H1 (cell line): Measurements from ENCODE around the gene BTBD1. TPM values are rescaled to one million over a fixed set of nuclear protein-coding genes. Genes with fewer than 3 reads are reported as not detected.

Experiments used
- CTCF ChIA-PET: fragments of 300-600 bp; sonication (Branson Sonifier 250); formaldehyde crosslinking; loops from one replicate; lab custom pipeline; 2021; ENCODE audit not compliant: partially characterized antibody; lab: Charles Lee
- POLR2A ChIA-PET: fragments of 300-600 bp; sonication (Branson Sonifier 250); formaldehyde crosslinking; loops from one replicate; lab custom pipeline; 2021; ENCODE audit warnings: inconsistent platforms; ENCODE audit not compliant: partially characterized antibody; lab: Charles Lee
- DNase-seq, 2 experiments: peaks; one replicate each; pipeline versions ENCODE4 v3.0.0 to v3.0.0-alpha.2; 2010 to 2022; ENCODE audit warnings: low spot score in 2 of 2, low read depth in 1 of 2, mixed read lengths in 1 of 2
- FAIRE-seq: peaks from 2 replicates; lab custom pipeline; 2011; peaks lifted over from hg19 to GRCh38; lab: Jason Lieb, UNC
- H2AFZ ChIP-seq: 2 replicates; pipeline ENCODE4 v1.8.1; 2012; ENCODE audit warnings: low read length, inconsistent platforms
- H2AK5ac ChIP-seq: 2 replicates; pipeline ENCODE4 v1.6.1; 2013; ENCODE audit warnings: low read depth, low read length
- H2BK120ac ChIP-seq: replicated peaks from 2 replicates; pipeline ENCODE3; 2013; ENCODE audit warnings: low read depth, low read length, inconsistent platforms
- H2BK12ac ChIP-seq: 2 replicates; pipeline ENCODE4 v1.6.1; 2013; ENCODE audit warnings: low read depth, low read length
- H2BK15ac ChIP-seq: 2 replicates; pipeline ENCODE4 v1.6.1; 2013; ENCODE audit warnings: low read length
- H2BK20ac ChIP-seq: 2 replicates; pipeline ENCODE4 v1.6.1; 2013; ENCODE audit warnings: low read length
- H2BK5ac ChIP-seq: 2 replicates; pipeline ENCODE4 v1.6.1; 2013; ENCODE audit warnings: low read depth, low read length
- H3K14ac ChIP-seq: 2 replicates; pipeline ENCODE4 v1.6.1; 2013; ENCODE audit warnings: inconsistent platforms; ENCODE audit not compliant: insufficient read length
- H3K18ac ChIP-seq: 2 replicates; pipeline ENCODE4 v1.6.1; 2013; ENCODE audit warnings: low read length; ENCODE audit errors: extremely low read depth
- H3K23ac ChIP-seq: 2 replicates; pipeline ENCODE4 v1.6.1; 2013; ENCODE audit warnings: inconsistent platforms; ENCODE audit not compliant: insufficient read length
- H3K23me2 ChIP-seq: 2 replicates; pipeline ENCODE4 v1.6.1; 2013; ENCODE audit warnings: low read depth, low read length
- H3K27ac ChIP-seq: 2 replicates; pipeline ENCODE4 v1.6.1; 2011; ENCODE audit warnings: low read depth, low read length, inconsistent platforms
- H3K27me3 ChIP-seq, 4 experiments: replicated peaks in 1 of 4; 1 replicate in 1 of 4; 2 replicates in 3 of 4; pipeline versions ENCODE4 v1.6.1 to v1.8.1; 2011 to 2013; ENCODE audit warnings: low read length in 3 of 4, mild to moderate bottlenecking in 3 of 4, inconsistent platforms in 2 of 4, mixed read lengths in 2 of 4, moderate library complexity in 1 of 4; ENCODE audit not compliant: control insufficient read depth in 3 of 4, insufficient read depth in 3 of 4; ENCODE audit errors: extremely low read depth in 1 of 4
- H3K36me3 ChIP-seq, 4 experiments: 2 replicates each; pipeline versions ENCODE4 v1.6.1 to v1.8.1; 2011 to 2013; ENCODE audit warnings: mild to moderate bottlenecking in 4 of 4, low read length in 3 of 4, moderate library complexity in 2 of 4, control low read depth in 1 of 4, inconsistent platforms in 1 of 4; ENCODE audit not compliant: insufficient read depth in 4 of 4, control insufficient read depth in 2 of 4
- H3K4ac ChIP-seq: replicated peaks from 2 replicates; pipeline ENCODE3; 2013; ENCODE audit warnings: low read length, low read depth, mixed read lengths, inconsistent platforms; ENCODE audit not compliant: insufficient read length
- H3K4me1 ChIP-seq, 4 experiments: replicated peaks in 1 of 4; 1 replicate in 1 of 4; 2 replicates in 3 of 4; pipeline versions ENCODE4 v1.6.1 to v1.8.1; 2011 to 2013; ENCODE audit warnings: low read length in 3 of 4, inconsistent platforms in 2 of 4, mixed read lengths in 1 of 4; ENCODE audit not compliant: insufficient read depth in 4 of 4, control insufficient read depth in 3 of 4
- H3K4me2 ChIP-seq, 2 experiments: 2 replicates each; pipeline versions ENCODE4 v1.6.1 to v1.8.1; 2011 to 2013; ENCODE audit warnings: low read depth in 2 of 2, low read length in 2 of 2, control low read depth in 1 of 2, inconsistent platforms in 1 of 2, mild to moderate bottlenecking in 1 of 2; ENCODE audit not compliant: insufficient read depth in 1 of 2
- H3K4me3 ChIP-seq, 4 experiments: fragments of 200-600, 300-600 bp in 1 of 4; sonication (generic), shearing (Covaris generic), sonication (Bioruptor Twin) in 1 of 4; 2 replicates each; pipeline versions ENCODE4 v1.5.1 to v1.8.1; 2011 to 2016; ENCODE audit warnings: low read length in 4 of 4, low read depth in 3 of 4, control low read depth in 2 of 4, inconsistent platforms in 2 of 4, mild to moderate bottlenecking in 2 of 4, mixed read lengths in 1 of 4, moderate library complexity in 1 of 4; ENCODE audit not compliant: insufficient read depth in 2 of 4; ENCODE audit errors: extremely low read depth in 1 of 4
- H3K56ac ChIP-seq: replicated peaks from 2 replicates; pipeline ENCODE3; 2013; ENCODE audit warnings: low read depth, mild to moderate bottlenecking, mixed read lengths, low read length, inconsistent platforms; ENCODE audit not compliant: insufficient read length
- H3K79me1 ChIP-seq: 2 replicates; pipeline ENCODE4 v1.6.1; 2013; ENCODE audit warnings: low read depth, low read length, control low read depth
- H3K79me2 ChIP-seq, 2 experiments: 2 replicates each; pipeline versions ENCODE4 v1.6.1 to v1.8.1; 2012 to 2013; ENCODE audit warnings: low read length in 2 of 2, mild to moderate bottlenecking in 2 of 2, inconsistent platforms in 1 of 2; ENCODE audit not compliant: insufficient read depth in 2 of 2, control insufficient read depth in 1 of 2
- H3K9ac ChIP-seq, 4 experiments: replicated peaks in 1 of 4; 1 replicate in 1 of 4; 2 replicates in 3 of 4; pipeline versions ENCODE4 v1.6.1 to v1.8.1; 2011 to 2013; ENCODE audit warnings: low read depth in 3 of 4, low read length in 3 of 4, control low read depth in 2 of 4, mild to moderate bottlenecking in 2 of 4, moderate library complexity in 2 of 4, inconsistent platforms in 1 of 4; ENCODE audit errors: extremely low read depth in 1 of 4
- H3K9me3 ChIP-seq, 2 experiments: 2 replicates each; pipeline versions ENCODE4 v1.6.1 to v1.8.1; 2012 to 2013; ENCODE audit warnings: mild to moderate bottlenecking in 2 of 2, moderate library complexity in 2 of 2, control low read depth in 1 of 2, inconsistent platforms in 1 of 2, low read depth in 1 of 2, low read length in 1 of 2, mixed read lengths in 1 of 2; ENCODE audit not compliant: insufficient read depth in 2 of 2
- H4K20me1 ChIP-seq, 2 experiments: replicated peaks in 1 of 2; 2 replicates each; pipeline versions ENCODE3 to v1.8.1; 2011 to 2013; ENCODE audit warnings: inconsistent platforms in 2 of 2, low read length in 2 of 2, mild to moderate bottlenecking in 1 of 2; ENCODE audit not compliant: insufficient read depth in 2 of 2, control insufficient read depth in 1 of 2
- H4K5ac ChIP-seq: 2 replicates; pipeline ENCODE4 v1.6.1; 2013; ENCODE audit warnings: low read length, low read depth, mixed read lengths, inconsistent platforms; ENCODE audit not compliant: insufficient read length
- H4K8ac ChIP-seq: 2 replicates; pipeline ENCODE4 v1.8.0; 2013; ENCODE audit warnings: mild to moderate bottlenecking, moderate library complexity, low read length, inconsistent platforms; ENCODE audit not compliant: insufficient read depth; ENCODE audit errors: extremely low read depth
- H4K91ac ChIP-seq: replicated peaks from 2 replicates; pipeline ENCODE3; 2013; ENCODE audit warnings: low read length, mixed read lengths, inconsistent platforms; ENCODE audit not compliant: insufficient read length
- CEBPB ChIP-seq: IDR thresholded peaks from 2 replicates; pipeline ENCODE4 v1.6.1; 2012; ENCODE audit warnings: low read depth, low read length
- CHD2 ChIP-seq: IDR thresholded peaks from 2 replicates; pipeline ENCODE4 v1.6.1; 2012; ENCODE audit warnings: low read length, improper control_type of control experiment
- HDAC2 ChIP-seq, 2 experiments: fragments of 300-600 bp in 1 of 2; sonication (generic) in 1 of 2; IDR thresholded peaks; 2 replicates each; pipeline ENCODE4 v1.6.1; 2011 to 2012; ENCODE audit warnings: low read depth in 2 of 2, low read length in 2 of 2, mild to moderate bottlenecking in 2 of 2, moderate library complexity in 2 of 2, borderline replicate concordance in 1 of 2, inconsistent platforms in 1 of 2
- NRF1 ChIP-seq: IDR thresholded peaks from 2 replicates; pipeline ENCODE4 v1.6.1; 2011; ENCODE audit warnings: mild to moderate bottlenecking, low read depth, low read length, improper control_type of control experiment
- RAD21 ChIP-seq, 2 experiments: IDR thresholded peaks in 1 of 2; conservative IDR thresholded peaks in 1 of 2; 2 replicates each; pipeline ENCODE4 v1.6.1; 2011; ENCODE audit warnings: low read depth in 2 of 2, low read length in 2 of 2, improper control_type of control experiment in 1 of 2, inconsistent platforms in 1 of 2, mild to moderate bottlenecking in 1 of 2, moderate library complexity in 1 of 2
- WGBS, 2 experiments: shearing (Covaris generic) in 1 of 2; methylation state at CpG; one replicate each; pipeline versions ENCODE4 v1.1.6 to v1.1.7; 2013 to 2015; ENCODE audit warnings: low lambda C conversion rate in 2 of 2, mixed read lengths in 2 of 2, inconsistent platforms in 1 of 2, low coverage in 1 of 2, missing lambda C conversion rate in 1 of 2; ENCODE audit not compliant: insufficient replicate concordance in 2 of 2, insufficient coverage in 1 of 2, insufficient read length in 1 of 2; ENCODE audit errors: extremely low coverage in 1 of 2, missing lambda C conversion rate in 1 of 2; 5-methylcytosine and 5-hydroxymethylcytosine counted together
- polyA plus RNA-seq, 7 experiments: library from polyadenylated mRNA; depleted of rRNA in 3 of 7; stranded (reverse) in 5 of 7; unstranded in 2 of 7; fragments of >200 nt in 5 of 7; fragments of 200-250 nt in 2 of 7; gene quantifications; 1 replicate in 5 of 7; 2 replicates in 1 of 7; 4 replicates in 1 of 7; pipeline versions ENCODE4 v1.2.1 to v1.2.3, GENCODE V29; 2011 to 2013; ENCODE audit warnings: missing spikeins in 2 of 7, mixed read lengths in 2 of 7
- total RNA-seq: library from RNA; stranded (reverse); fragmentation: NEBNext Ultra II Directional; extraction: Animal tissue kit (Norgen Biotek cat#: 25700); gene quantifications from 2 replicates; pipeline ENCODE4 v1.2.1, GENCODE V29; 2021
- TF ChIP-seq, protein P1 (sequence below), 3 experiments: IDR thresholded peaks; 1 replicate in 2 of 3; 2 replicates in 1 of 3; pipeline versions ENCODE4 v1.5.1 to v1.6.1; 2011; ENCODE audit warnings: low read length in 3 of 3, mild to moderate bottlenecking in 3 of 3, inconsistent platforms in 2 of 3, low read depth in 1 of 3, moderate library complexity in 1 of 3; ENCODE audit not compliant: insufficient read depth in 1 of 3; ENCODE audit errors: control extremely low read depth in 1 of 3

The BTBD1 gene
- total and polyA plus RNA-seq, 2 of the 8 experiments (the other 6 are each of a cell fraction or from before 2014, with no cell fraction given) = 18.6 to 39.5 TPM

DNA sequence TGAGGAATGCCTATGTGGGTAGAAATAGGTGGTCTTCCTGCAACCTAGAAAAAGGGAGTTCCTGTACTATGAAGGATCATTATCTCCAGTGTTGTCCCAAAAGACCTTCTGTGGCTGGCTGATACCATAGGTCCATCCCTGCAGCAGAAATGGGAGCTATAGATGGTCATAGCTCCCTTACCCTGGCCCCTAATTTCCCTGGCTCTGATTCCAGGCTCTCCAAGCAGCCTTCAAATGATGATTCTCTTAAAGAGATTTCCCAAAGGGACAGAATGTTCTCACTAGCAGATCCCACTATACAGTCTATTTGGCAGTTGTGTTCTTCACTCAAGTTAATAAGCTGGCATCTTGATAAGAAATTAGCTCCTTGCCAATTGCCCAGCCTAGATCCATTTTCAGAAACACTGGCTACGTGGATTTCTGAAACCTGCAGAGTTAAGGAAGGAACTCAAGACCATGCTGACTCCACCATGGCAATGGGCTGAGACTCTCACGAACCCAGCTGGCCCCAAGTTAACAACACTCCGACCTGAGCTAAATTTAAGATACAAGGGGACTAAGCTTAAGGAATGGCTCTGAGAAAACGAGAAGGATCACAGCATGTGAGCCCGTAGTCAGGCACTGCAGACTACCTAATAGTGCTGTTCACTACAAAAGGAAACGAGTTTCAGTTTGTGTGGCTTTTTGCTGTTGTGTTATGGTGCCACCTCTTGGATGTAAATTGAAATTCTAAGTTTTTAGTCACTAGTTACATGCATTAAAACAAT, 67.0 kb downstream of the BTBD1 start:
- H3K4ac ChIP-seq = no peak overlapping the region
- H3K4me2 ChIP-seq = no peak overlapping the region
- H3K14ac ChIP-seq = no peak overlapping the region
- no peak overlapping the region for H2BK12ac ChIP-seq
- no peak overlapping the region for H4K8ac ChIP-seq
- no peak overlapping the region for H4K91ac ChIP-seq
- no peaks in the 10 kb centered on the region for H3K23me2 ChIP-seq
- no peak overlapping the region for H2BK5ac ChIP-seq
- no peak overlapping the region for H3K23ac ChIP-seq
- H3K56ac ChIP-seq = no peak overlapping the region
- no peaks in the 10 kb centered on the region for H3K27me3 ChIP-seq
- no peak overlapping the region for H2BK20ac ChIP-seq
- no peaks in the 10 kb centered on the region for H3K79me1 ChIP-seq
- H3K4me1 ChIP-seq = peaks cover 0 to 2% (median 0%) of the 10 kb centered on the region in 4 experiments; a peak in 1 of 7 replicates
- H3K27ac ChIP-seq = no peak overlapping the region
- H3K79me2 ChIP-seq = no peaks in the 10 kb centered on the region
- no peak overlapping the region for H2AFZ ChIP-seq
- peak; percentile 82 to 83 for TF ChIP-seq RAD21 (IDR thresholded peaks at IDR 0.05 in 1 of 2, conservative IDR thresholded peaks at IDR 0.05 in 1 of 2; ENCODE audit: low read depth in 2 of 2, low read length in 2 of 2)
- no peak for TF ChIP-seq CHD2
- TF ChIP-seq HDAC2 (IDR thresholded peaks at IDR 0.05; ENCODE audit: borderline replicate concordance in 1 of 2, low read depth in 2 of 2, low read length in 2 of 2) = no peak
- TF ChIP-seq, protein P1, sequence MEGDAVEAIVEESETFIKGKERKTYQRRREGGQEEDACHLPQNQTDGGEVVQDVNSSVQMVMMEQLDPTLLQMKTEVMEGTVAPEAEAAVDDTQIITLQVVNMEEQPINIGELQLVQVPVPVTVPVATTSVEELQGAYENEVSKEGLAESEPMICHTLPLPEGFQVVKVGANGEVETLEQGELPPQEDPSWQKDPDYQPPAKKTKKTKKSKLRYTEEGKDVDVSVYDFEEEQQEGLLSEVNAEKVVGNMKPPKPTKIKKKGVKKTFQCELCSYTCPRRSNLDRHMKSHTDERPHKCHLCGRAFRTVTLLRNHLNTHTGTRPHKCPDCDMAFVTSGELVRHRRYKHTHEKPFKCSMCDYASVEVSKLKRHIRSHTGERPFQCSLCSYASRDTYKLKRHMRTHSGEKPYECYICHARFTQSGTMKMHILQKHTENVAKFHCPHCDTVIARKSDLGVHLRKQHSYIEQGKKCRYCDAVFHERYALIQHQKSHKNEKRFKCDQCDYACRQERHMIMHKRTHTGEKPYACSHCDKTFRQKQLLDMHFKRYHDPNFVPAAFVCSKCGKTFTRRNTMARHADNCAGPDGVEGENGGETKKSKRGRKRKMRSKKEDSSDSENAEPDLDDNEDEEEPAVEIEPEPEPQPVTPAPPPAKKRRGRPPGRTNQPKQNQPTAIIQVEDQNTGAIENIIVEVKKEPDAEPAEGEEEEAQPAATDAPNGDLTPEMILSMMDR (IDR thresholded peaks at IDR 0.05; ENCODE audit: control extremely low read depth in 1 of 3, insufficient read depth in 1 of 3, low read depth in 1 of 3, low read length in 3 of 3) = peak in 2 of 3 experiments; percentile 37 to 49; a peak in 2 of 4 replicates
- no peak for TF ChIP-seq CEBPB
- TF ChIP-seq NRF1 = no peak
- peaks cover 0 to 2% (median 0%) of the 10 kb centered on the region in 4 experiments; a peak in 1 of 8 replicates for H3K36me3 ChIP-seq
- WGBS, 2 experiments = 50% methylated on average over 6 of the region's 6 CpGs; no CpG with 5 or more reads in 1 of the 2 experiments
- peak; percentile 55 for FAIRE-seq
- H2AK5ac ChIP-seq = no peak overlapping the region
- ChIA-PET POLR2A (interaction anchor here (0.9 to 1.1 kb wide), 2 partner anchors 11 to 201 kb away, joined by 4 to 5 read pairs; no protein-coding TSS in a partner anchor), CTCF (interaction anchor here (0.6 to 2.4 kb wide), 32 partner anchors 9 to 464 kb away, joined by 3 to 27 read pairs (median 3); partner anchors contain the start of genes AP3B2, C15orf40 and RAMAC)
- H4K5ac ChIP-seq = no peak overlapping the region
- H3K9me3 ChIP-seq = peaks cover 0 to 3% of the 10 kb centered on the region in 2 experiments; a peak in 1 of 4 replicates
- H3K18ac ChIP-seq = no peak overlapping the region
- no peaks in the 10 kb centered on the region for H4K20me1 ChIP-seq
- no peak overlapping the region for H3K4me3 ChIP-seq
- DNase-seq = peak in 1 of 2 experiments; percentile 43
- H2BK15ac ChIP-seq = no peak overlapping the region
- H3K9ac ChIP-seq = no peak overlapping the region; a peak in 1 of 7 replicates
- H2BK120ac ChIP-seq = no peak overlapping the region
